Panc1 (cell line): Measurements from ENCODE around the gene ZBTB8A.

Source experiments
- POLR2AphosphoS5 ChIP-seq: IDR thresholded peaks from 2 replicates; pipeline ENCODE4 v1.6.1; 2012; ENCODE audit warnings: mild to moderate bottlenecking, low read depth, low read length, moderate library complexity
- TCF7L2 ChIP-seq: IDR thresholded peaks from 2 replicates; pipeline ENCODE4 v1.6.1; 2011; ENCODE audit warnings: mild to moderate bottlenecking, low read depth, low read length, inconsistent platforms
- TF ChIP-seq, protein P1 (sequence below): fragments of 450-650 bp; IDR thresholded peaks from 2 replicates; pipeline ENCODE4 v1.5.1; 2017; ENCODE audit warnings: mild to moderate bottlenecking
- TF ChIP-seq, protein P2 (sequence below), 2 experiments: IDR thresholded peaks; 2 replicates each; pipeline ENCODE4 v1.6.1; 2011 to 2012; ENCODE audit warnings: low read depth in 2 of 2, control low read depth in 1 of 2, low read length in 1 of 2, mild to moderate bottlenecking in 1 of 2, moderate library complexity in 1 of 2; ENCODE audit not compliant: insufficient read depth in 1 of 2

GRCh38 chr1:32501865-32502264, 37.4 kb upstream of the ZBTB8A start:
- TF ChIP-seq, protein P1, sequence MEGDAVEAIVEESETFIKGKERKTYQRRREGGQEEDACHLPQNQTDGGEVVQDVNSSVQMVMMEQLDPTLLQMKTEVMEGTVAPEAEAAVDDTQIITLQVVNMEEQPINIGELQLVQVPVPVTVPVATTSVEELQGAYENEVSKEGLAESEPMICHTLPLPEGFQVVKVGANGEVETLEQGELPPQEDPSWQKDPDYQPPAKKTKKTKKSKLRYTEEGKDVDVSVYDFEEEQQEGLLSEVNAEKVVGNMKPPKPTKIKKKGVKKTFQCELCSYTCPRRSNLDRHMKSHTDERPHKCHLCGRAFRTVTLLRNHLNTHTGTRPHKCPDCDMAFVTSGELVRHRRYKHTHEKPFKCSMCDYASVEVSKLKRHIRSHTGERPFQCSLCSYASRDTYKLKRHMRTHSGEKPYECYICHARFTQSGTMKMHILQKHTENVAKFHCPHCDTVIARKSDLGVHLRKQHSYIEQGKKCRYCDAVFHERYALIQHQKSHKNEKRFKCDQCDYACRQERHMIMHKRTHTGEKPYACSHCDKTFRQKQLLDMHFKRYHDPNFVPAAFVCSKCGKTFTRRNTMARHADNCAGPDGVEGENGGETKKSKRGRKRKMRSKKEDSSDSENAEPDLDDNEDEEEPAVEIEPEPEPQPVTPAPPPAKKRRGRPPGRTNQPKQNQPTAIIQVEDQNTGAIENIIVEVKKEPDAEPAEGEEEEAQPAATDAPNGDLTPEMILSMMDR: no peak
- TF ChIP-seq, protein P2, sequence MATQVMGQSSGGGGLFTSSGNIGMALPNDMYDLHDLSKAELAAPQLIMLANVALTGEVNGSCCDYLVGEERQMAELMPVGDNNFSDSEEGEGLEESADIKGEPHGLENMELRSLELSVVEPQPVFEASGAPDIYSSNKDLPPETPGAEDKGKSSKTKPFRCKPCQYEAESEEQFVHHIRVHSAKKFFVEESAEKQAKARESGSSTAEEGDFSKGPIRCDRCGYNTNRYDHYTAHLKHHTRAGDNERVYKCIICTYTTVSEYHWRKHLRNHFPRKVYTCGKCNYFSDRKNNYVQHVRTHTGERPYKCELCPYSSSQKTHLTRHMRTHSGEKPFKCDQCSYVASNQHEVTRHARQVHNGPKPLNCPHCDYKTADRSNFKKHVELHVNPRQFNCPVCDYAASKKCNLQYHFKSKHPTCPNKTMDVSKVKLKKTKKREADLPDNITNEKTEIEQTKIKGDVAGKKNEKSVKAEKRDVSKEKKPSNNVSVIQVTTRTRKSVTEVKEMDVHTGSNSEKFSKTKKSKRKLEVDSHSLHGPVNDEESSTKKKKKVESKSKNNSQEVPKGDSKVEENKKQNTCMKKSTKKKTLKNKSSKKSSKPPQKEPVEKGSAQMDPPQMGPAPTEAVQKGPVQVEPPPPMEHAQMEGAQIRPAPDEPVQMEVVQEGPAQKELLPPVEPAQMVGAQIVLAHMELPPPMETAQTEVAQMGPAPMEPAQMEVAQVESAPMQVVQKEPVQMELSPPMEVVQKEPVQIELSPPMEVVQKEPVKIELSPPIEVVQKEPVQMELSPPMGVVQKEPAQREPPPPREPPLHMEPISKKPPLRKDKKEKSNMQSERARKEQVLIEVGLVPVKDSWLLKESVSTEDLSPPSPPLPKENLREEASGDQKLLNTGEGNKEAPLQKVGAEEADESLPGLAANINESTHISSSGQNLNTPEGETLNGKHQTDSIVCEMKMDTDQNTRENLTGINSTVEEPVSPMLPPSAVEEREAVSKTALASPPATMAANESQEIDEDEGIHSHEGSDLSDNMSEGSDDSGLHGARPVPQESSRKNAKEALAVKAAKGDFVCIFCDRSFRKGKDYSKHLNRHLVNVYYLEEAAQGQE (IDR thresholded peaks at IDR 0.05; ENCODE audit: insufficient read depth in 1 of 2, low read depth in 2 of 2, low read length in 1 of 2): no peak
- TF ChIP-seq POLR2AphosphoS5 (no peak), TCF7L2 (no peak)
